Muscle layer of duodenum (tissue), 2 donors: ENCODE results near the gene NOS1AP.
"Not testable (repeated sequence)": the region's sequence is repeated elsewhere in the genome, so short reads cannot be mapped to it uniquely, and the experiment has no call there.

Experiments used
- H3K27ac ChIP-seq: one replicate; pipeline ENCODE4 v1.7.0; 2013; ENCODE audit warnings: mild to moderate bottlenecking, low read length
- H3K27me3 ChIP-seq: one replicate; pipeline ENCODE4 v1.7.0; 2013; ENCODE audit warnings: low read depth, mild to moderate bottlenecking, control low read depth, low read length
- H3K36me3 ChIP-seq, 2 donors: one replicate each; pipeline ENCODE4 v1.7.0; 2013; ENCODE audit warnings: low read length in 2 of 2, control low read depth in 1 of 2, mild to moderate bottlenecking in 1 of 2; ENCODE audit not compliant: insufficient read depth in 2 of 2, control insufficient read depth in 1 of 2
- H3K4me1 ChIP-seq, 2 donors: one replicate each; pipeline ENCODE4 v1.7.0; 2013; ENCODE audit warnings: low read length in 2 of 2, mild to moderate bottlenecking in 2 of 2, control low read depth in 1 of 2, moderate library complexity in 1 of 2; ENCODE audit not compliant: insufficient read depth in 2 of 2, control insufficient read depth in 1 of 2
- H3K4me3 ChIP-seq, 2 donors: one replicate each; pipeline ENCODE4 v1.7.0; 2013; ENCODE audit warnings: low read length in 2 of 2, low read depth in 1 of 2, mild to moderate bottlenecking in 1 of 2
- H3K9me3 ChIP-seq, 2 donors: one replicate each; pipeline ENCODE4 v1.7.0; 2013; ENCODE audit warnings: low read length in 2 of 2, control low read depth in 1 of 2, mild to moderate bottlenecking in 1 of 2; ENCODE audit not compliant: control insufficient read depth in 1 of 2
- donor health status: healthy.

NOS1AP gene

DNA sequence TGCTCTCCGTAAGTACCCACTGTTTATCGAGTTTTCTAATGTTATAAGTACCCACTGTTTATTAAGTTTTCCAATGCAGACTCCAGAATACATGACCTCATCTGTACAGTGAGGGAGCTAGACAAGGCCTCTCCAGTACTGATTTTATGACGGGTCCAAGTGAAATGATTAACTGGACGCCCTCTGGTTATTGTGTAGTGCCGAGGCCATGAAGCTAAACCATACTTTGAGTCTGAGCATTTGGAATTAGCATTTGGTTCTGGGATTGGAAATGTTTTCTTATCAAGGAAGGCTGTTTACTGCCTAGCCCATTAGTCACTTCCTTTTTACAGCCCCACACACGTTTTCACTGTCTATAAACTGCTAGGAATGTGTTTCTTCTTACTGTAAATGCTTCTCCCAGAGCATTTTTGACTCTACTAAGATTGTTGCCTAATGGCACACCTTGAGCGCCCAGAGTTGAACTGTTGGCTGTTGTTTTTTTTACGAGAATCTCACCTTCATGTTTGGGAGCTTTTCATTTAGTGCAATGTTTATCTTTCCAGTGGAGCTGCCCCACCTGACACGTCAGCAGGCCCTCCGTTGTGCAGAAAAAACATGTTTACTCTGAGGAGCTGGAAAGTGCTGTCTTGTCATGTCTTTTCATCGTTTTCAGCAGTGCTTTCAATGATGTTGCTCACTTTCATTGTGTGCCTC lies 280.3 kb downstream of the NOS1AP start:
- Histone ChIP-seq H3K4me3 (no peak overlapping the region), H3K9me3 (no peaks in the 10 kb centered on the region), H3K27ac (peak overlapping the region; percentile 4)

DNA sequence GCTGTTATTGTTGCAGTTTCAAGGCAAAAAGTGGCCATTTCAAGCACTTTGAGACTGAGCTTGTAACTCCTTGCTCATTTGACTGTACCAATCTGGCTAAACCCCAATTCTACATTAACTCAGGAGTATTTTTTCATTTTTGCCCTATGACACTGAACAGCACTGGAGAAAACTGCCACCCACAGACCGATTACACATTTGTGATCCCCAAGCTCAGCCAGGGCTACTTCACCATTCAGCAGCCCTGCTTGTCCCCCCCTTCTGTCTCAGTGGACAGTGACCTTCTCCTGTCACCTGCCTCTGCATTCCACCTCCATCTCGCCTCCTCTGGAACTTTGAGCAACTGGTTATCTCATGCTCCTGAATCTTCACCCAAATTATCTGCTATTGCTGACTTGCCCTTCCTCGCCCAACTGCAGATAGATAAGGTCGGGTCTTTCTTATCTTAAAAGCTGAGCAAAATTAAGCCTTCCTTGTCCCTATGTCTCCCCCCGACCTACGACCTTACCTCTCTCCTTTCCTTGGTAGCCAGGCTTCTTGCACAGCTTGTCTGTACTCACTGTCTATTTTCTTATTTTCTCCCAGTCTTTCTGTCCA lies 281.9 kb downstream of the NOS1AP start:
- peaks cover 0 to 5% of the 10 kb centered on the region in 2 donors for H3K4me1 ChIP-seq
- H3K36me3 ChIP-seq, result peaks cover 0 to 6% of the 10 kb centered on the region in 2 donors
- no peak overlapping the region for H3K4me3 ChIP-seq
- no peak overlapping the region for H3K27ac ChIP-seq
- H3K27me3 ChIP-seq, result no peaks in the 10 kb centered on the region
- no peaks in the 10 kb centered on the region for H3K9me3 ChIP-seq

More for the DNA sequence above, 280.3 kb downstream of the NOS1AP start:
- Histone ChIP-seq H3K36me3 (no peaks in the 10 kb centered on the region), H3K27me3 (no peaks in the 10 kb centered on the region), H3K4me1 (peaks cover 0 to 5% of the 10 kb centered on the region in 2 donors)

DNA sequence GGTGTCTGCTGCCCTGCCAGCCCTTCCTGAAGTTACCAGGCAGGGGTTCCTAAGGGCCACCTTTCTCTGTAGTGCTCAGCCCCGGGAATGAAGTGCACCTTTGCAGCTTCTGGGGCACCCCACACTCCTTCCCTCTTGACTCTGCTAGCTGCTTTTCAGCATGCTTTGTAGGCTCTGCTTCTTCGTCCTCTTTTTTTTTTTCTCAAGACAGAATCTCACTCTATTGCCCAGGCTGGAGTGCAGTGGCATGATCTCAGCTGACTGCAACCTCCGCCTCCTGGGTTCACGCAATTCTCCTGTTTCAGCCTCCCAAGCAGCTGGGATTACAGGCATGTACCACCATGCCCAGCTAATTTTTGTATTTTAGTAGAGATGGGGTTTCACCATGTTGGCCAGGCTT lies 282.4 kb downstream of the NOS1AP start:
- H3K27ac ChIP-seq, H3K4me1 ChIP-seq, H3K4me3 ChIP-seq, H3K27me3 ChIP-seq, H3K9me3 ChIP-seq, H3K36me3 ChIP-seq: not testable (repeated sequence)

DNA sequence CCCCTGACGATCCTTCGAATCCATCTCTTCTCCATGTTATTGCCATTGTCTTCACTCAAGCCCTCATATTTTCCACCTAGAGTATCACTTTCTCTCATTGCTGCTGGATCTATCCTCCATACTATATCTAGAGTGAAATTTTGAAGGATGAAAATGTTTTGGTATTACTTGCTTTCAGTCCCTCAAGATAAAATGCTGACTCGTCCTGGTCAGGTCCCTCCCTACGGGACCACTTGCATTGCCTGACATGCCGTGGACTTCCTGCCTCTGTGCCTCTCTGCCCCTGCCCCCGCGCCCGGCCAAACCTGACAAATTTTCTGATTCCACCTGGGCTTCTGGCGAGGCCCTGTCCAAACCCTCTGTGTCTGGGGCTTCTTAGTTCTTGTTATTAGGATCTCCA lies 283.6 kb downstream of the NOS1AP start:
- H3K4me3 ChIP-seq, result no peak overlapping the region
- peaks cover 0 to 6% of the 10 kb centered on the region in 2 donors for H3K36me3 ChIP-seq
- H3K27me3 ChIP-seq, result no peaks in the 10 kb centered on the region
- no peak overlapping the region for H3K27ac ChIP-seq
- no peaks in the 10 kb centered on the region for H3K9me3 ChIP-seq
- peaks cover 0 to 5% of the 10 kb centered on the region in 2 donors for H3K4me1 ChIP-seq

DNA sequence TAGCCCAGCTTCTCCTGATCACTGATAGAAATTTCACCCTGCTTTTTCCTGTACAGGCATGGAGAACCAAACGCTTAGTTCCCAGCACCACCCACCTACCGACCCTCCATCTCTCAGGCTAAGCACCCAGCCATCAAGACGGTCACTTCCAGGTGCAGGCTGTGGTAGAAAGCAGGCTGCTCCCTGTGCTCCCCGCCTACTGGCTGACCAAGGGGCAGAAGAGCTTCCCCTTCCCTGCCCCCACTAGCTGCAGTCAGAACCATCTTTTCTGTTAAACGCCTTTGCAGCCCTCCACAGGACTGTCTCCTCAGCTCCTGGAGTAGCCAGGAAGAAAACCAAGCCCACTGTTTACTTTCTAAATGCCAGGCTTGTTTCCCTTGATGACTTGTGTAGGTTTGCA lies 284.2 kb downstream of the NOS1AP start:
- no peak overlapping the region for H3K4me3 ChIP-seq
- peaks cover 0 to 6% of the 10 kb centered on the region in 2 donors for H3K36me3 ChIP-seq
- no peak overlapping the region for H3K27ac ChIP-seq
- no peaks in the 10 kb centered on the region for H3K9me3 ChIP-seq
- H3K27me3 ChIP-seq, result no peaks in the 10 kb centered on the region
- H3K4me1 ChIP-seq, result peaks cover 0 to 5% of the 10 kb centered on the region in 2 donors

DNA sequence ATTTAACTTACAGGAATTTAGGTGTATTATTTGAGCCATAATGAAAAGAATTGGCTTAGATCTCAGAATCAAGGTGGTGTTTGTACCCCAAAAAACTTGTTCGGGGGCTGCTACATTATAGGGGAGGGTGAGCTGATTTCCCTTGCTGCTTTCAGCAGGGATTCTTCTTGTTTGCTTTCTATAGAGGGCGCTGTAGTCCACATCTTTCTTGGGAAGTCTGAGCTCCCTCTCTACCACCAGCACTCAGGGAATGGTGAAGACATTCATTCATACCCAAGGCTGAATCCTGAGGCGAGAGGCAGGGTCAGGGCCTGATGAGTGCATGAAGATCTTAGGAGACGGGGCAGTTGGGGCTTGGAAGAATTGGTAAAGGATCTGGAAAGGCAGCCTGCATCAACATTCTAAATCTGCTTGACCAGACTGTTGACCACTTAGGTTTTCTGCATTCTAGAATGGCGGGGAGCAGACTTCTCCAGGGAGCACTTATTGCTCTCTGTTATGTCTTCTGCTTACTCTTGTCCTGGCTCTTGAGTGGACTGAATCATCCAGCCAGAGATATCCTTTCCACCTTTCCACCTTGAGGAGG lies 288.3 kb downstream of the NOS1AP start:
- H3K27ac ChIP-seq, result no peak overlapping the region
- no peak overlapping the region for H3K4me3 ChIP-seq
- H3K27me3 ChIP-seq, result no peaks in the 10 kb centered on the region
- no peaks in the 10 kb centered on the region for H3K9me3 ChIP-seq
- peaks cover 0 to 10% of the 10 kb centered on the region in 2 donors for H3K36me3 ChIP-seq
- no peaks in the 10 kb centered on the region for H3K4me1 ChIP-seq

DNA sequence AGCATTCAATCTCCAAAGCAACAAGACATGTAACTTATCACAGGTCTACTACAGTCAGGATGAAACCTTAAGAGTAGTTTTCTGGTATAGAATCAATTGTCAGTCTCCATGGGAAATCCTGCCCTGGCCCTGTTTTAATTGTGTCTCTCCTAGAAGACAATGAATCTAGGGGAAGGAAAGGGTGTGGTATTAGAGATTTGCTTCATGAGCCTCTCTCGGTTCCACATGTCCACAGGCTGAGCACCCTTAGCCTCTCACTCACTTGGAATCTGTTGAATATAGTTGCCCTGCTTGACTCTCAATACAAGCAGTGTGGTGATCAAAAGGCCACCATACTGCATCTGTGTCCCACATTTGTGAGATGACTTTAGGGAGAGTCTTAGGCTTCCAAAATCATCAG lies 289.4 kb downstream of the NOS1AP start:
- H3K36me3 ChIP-seq, result peaks cover 0 to 10% of the 10 kb centered on the region in 2 donors
- no peak overlapping the region for H3K4me3 ChIP-seq
- no peaks in the 10 kb centered on the region for H3K27me3 ChIP-seq
- H3K4me1 ChIP-seq, result no peaks in the 10 kb centered on the region
- H3K27ac ChIP-seq, result no peak overlapping the region
- H3K9me3 ChIP-seq, result no peaks in the 10 kb centered on the region

DNA sequence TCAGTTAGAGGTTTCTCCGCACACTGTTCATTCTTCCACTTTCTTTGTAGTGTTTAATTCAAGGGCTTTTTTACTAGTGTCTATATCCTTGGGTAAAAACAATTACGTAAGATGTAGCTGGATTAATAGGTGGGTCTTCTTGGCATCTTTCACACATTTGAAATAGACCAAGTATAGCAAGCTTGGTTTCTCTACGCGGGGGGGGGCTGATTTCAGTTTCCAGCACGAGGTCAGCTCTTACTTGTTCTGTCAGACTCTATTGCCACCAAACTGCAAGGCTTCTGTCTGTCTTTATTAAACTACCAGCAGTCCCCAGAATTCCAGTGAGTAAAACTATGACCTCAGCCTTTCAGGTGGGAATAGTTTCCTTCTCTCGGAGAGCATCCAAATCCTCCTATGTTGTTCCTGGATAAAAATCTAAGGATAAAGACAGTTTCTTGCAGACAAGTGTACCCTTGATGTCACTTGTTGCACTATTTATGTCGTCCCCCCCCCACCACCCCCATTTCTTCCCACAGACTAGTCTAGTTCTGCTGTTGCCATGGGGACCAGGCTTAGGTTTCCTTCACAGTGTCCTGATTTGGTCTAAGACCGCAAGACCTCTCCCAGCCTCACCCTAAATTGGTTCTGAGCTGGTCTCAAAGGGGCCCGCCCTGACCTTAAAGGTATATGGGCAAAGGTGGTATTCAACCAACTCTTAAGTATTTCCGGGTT lies 290.2 kb downstream of the NOS1AP start:
- Histone ChIP-seq H3K4me1 (no peaks in the 10 kb centered on the region), H3K27ac (no peak overlapping the region), H3K36me3 (peaks cover 0 to 10% of the 10 kb centered on the region in 2 donors), H3K4me3 (no peak overlapping the region), H3K9me3 (no peaks in the 10 kb centered on the region), H3K27me3 (no peaks in the 10 kb centered on the region)

DNA sequence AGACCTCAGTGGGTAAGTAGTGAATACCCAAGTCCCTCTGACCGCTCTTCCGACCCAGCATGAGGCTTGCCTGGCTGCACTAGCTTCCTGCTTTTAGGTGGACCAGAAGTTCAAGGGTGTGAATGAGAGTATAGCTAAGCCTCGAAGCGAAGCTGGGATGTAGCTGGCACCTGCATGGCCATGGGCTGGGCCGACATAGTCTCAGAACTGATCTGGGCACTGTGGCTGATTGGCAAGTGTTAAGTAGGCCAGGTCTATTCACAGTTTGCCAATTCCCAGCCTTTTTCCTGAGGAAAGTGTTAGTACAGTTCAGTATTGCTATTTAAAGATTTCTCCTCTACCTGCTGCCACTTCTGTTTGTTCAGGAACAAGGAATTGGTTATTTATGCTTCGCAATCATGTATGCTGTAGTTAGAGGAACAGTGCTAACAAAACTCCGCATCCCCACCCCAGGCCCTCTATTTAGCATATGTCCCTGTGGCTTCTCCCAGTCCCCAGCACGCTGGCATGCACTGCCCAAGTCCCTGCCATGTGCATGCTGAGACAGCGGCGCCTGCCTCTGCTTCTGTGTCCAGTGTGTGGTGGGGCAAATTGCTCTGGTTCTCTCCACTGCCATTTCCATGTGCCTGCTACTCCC lies 290.9 kb downstream of the NOS1AP start:
- H3K4me3 ChIP-seq, result no peak overlapping the region
- no peaks in the 10 kb centered on the region for H3K9me3 ChIP-seq
- peaks cover 0 to 10% of the 10 kb centered on the region in 2 donors for H3K36me3 ChIP-seq
- H3K27me3 ChIP-seq, result no peaks in the 10 kb centered on the region
- no peaks in the 10 kb centered on the region for H3K4me1 ChIP-seq
- H3K27ac ChIP-seq, result no peak overlapping the region

DNA sequence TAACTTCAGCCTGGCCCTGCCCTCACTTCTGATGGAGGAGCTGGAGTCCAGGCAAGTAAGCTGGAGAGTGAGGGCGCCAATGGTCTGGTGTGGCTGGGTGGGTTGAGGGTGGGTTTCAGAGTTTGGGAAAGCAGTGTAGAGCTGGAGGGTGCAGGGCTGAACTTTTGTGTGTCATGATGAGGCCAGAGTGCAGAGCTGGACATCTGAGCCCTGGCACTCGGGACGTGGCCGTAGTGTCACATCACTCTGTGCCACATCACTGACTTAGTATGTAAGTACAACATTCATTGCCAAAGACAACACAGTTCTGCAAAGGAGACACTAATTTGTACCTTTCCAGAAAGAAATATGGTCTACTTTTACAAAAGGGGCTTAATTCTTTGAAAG lies 291.4 kb downstream of the NOS1AP start:
- no peaks in the 10 kb centered on the region for H3K4me1 ChIP-seq
- no peaks in the 10 kb centered on the region for H3K27me3 ChIP-seq
- no peak overlapping the region for H3K27ac ChIP-seq
- H3K4me3 ChIP-seq, result no peak overlapping the region
- peaks cover 0 to 9% of the 10 kb centered on the region in 2 donors for H3K36me3 ChIP-seq
- no peaks in the 10 kb centered on the region for H3K9me3 ChIP-seq

DNA sequence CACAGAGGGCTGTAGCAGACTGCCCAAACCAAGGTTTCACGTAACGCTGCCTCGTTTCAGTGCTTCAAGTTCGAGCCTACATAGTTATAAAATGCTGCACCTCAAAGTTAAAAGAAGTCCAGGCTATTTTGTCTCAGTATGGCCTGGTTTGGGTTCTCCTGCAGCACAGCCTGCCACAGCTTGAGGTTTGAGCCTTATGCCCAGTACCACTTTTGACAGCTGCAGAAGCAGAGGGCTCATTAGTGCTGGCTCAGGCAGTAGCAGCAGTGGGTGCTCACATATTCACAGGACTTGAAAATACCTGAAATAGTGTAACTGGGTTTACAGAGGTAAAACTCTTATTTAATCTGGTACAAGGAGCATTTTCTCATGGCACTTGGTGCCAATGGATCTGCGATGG lies 291.9 kb downstream of the NOS1AP start:
- peaks cover 0 to 4% of the 10 kb centered on the region in 2 donors for H3K36me3 ChIP-seq
- H3K4me3 ChIP-seq, result no peak overlapping the region
- no peaks in the 10 kb centered on the region for H3K9me3 ChIP-seq
- no peaks in the 10 kb centered on the region for H3K4me1 ChIP-seq
- H3K27me3 ChIP-seq, result no peaks in the 10 kb centered on the region
- H3K27ac ChIP-seq, result no peak overlapping the region
